IPS-18c (cell line): ENCODE measurements around the gene TP63.

Source experiments
- H3K4me3 ChIP-seq: 2 replicates; pipeline ENCODE4 v1.7.0; 2013; ENCODE audit warnings: low read depth, mild to moderate bottlenecking, low read length, moderate library complexity; ENCODE audit not compliant: insufficient read depth
- H3K9me3 ChIP-seq: one replicate; pipeline ENCODE4 v1.6.1; 2013; ENCODE audit warnings: mild to moderate bottlenecking, low read length, moderate library complexity; ENCODE audit not compliant: control insufficient read depth, insufficient read depth

TP63 gene

GRCh38 chr3:189841473-189842205 is 210.4 kb downstream of the TP63 start:
- Histone ChIP-seq H3K4me3 (no peak overlapping the region), H3K9me3 (peaks cover 2% of the 10 kb centered on the region)

GRCh38 chr3:189842681-189843602 is 211.8 kb downstream of the TP63 start:
- Histone ChIP-seq H3K9me3 (peaks cover 2% of the 10 kb centered on the region), H3K4me3 (no peak overlapping the region)

GRCh38 chr3:189845069-189845468 is 213.9 kb downstream of the TP63 start:
- H3K4me3 ChIP-seq, result no peak overlapping the region

GRCh38 chr3:189848395-189849040 is 217.3 kb downstream of the TP63 start:
- no peak overlapping the region for H3K4me3 ChIP-seq
- H3K9me3 ChIP-seq, result no peaks in the 10 kb centered on the region

More at GRCh38 chr3:189845069-189845468, 213.9 kb downstream of the TP63 start:
- peaks cover 2% of the 10 kb centered on the region for H3K9me3 ChIP-seq

GRCh38 chr3:189849262-189849661 is 218.1 kb downstream of the TP63 start:
- Histone ChIP-seq H3K9me3 (no peaks in the 10 kb centered on the region), H3K4me3 (no peak overlapping the region)

GRCh38 chr3:189851682-189852081 is 220.5 kb downstream of the TP63 start:
- H3K4me3 ChIP-seq, result no peak overlapping the region; the same call in 1 of the 2 replicates

GRCh38 chr3:189853906-189854305 is 222.7 kb downstream of the TP63 start:
- H3K4me3 ChIP-seq, result no peak overlapping the region
- no peaks in the 10 kb centered on the region for H3K9me3 ChIP-seq

More at GRCh38 chr3:189851682-189852081, 220.5 kb downstream of the TP63 start:
- H3K9me3 ChIP-seq, result no peaks in the 10 kb centered on the region

- Histone ChIP-seq H3K4me3 (no peak overlapping the region), H3K9me3 (no peaks in the 10 kb centered on the region)
Observed at GRCh38 chr3:189860296-189860695, 229.1 kb downstream of the TP63 start.

GRCh38 chr3:189862385-189862998 is 231.3 kb downstream of the TP63 start:
- no peaks in the 10 kb centered on the region for H3K9me3 ChIP-seq
- no peak overlapping the region for H3K4me3 ChIP-seq

- Histone ChIP-seq H3K9me3 (no peaks in the 10 kb centered on the region), H3K4me3 (no peak overlapping the region)
Observed at GRCh38 chr3:189863031-189863430, 231.8 kb downstream of the TP63 start.

- Histone ChIP-seq H3K4me3 (no peak overlapping the region), H3K9me3 (no peaks in the 10 kb centered on the region)
Observed at GRCh38 chr3:189868061-189868460, 236.9 kb downstream of the TP63 start.

- no peak overlapping the region for H3K4me3 ChIP-seq
- H3K9me3 ChIP-seq, result no peaks in the 10 kb centered on the region
Observed at GRCh38 chr3:189869165-189869564, 238.0 kb downstream of the TP63 start.

- Histone ChIP-seq H3K4me3 (no peak overlapping the region), H3K9me3 (no peaks in the 10 kb centered on the region)
Observed at GRCh38 chr3:189871418-189871817, 240.2 kb downstream of the TP63 start.

- Histone ChIP-seq H3K4me3 (no peak overlapping the region), H3K9me3 (no peaks in the 10 kb centered on the region)
Observed at GRCh38 chr3:189883113-189883753, 252.0 kb downstream of the TP63 start.

- no peak overlapping the region for H3K4me3 ChIP-seq
- H3K9me3 ChIP-seq, result peaks cover 2% of the 10 kb centered on the region
Observed at GRCh38 chr3:189890496-189890895, 259.3 kb downstream of the TP63 start.

- Histone ChIP-seq H3K9me3 (peaks cover under 1% of the 10 kb centered on the region), H3K4me3 (no peak overlapping the region)
Observed at GRCh38 chr3:189896533-189896932, 265.3 kb downstream of the TP63 start.

- Histone ChIP-seq H3K4me3 (no peak overlapping the region), H3K9me3 (no peaks in the 10 kb centered on the region)
Observed at GRCh38 chr3:189897406-189897805, 266.2 kb downstream of the TP63 start.
